ENCODE measurements around the gene STARD4. TPM values are rescaled to one million over a fixed set of nuclear protein-coding genes. Genes with fewer than 3 reads are reported as not detected.

STARD4 gene
- total RNA-seq, 2 experiments from 2014 or later: 58.3 to 77.7 TPM

DNA sequence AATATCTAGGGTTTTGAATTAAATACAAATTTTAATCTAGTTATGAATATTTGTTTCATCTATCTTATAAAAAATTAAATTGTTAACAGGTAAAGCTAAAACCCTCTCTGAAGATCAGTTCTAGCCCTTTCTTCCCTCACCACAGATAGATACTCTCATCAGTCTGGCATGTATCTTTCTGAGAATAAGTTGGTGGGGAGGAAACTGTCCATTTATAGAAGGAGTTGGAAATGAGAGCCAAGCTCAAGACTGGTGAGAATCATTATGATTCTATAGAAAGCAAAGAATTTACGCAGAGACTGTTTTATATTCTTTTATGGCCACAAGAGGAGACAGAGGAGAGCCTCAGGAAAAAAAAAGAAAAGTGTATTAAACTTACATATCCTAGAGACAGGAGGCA, 59.0 kb downstream of the STARD4 start:
- H3K4me1 Mint-ChIP-seq: no peaks in the 10 kb centered on the region
- ATAC-seq: no peak
- H3K4me3 Mint-ChIP-seq: no peak overlapping the region
- no peaks in the 10 kb centered on the region for H3K9me3 Mint-ChIP-seq (ENCODE audit: low read depth)
- H3K36me3 Mint-ChIP-seq: peaks cover 36% of the 10 kb centered on the region
- DNase-seq: no peak
- H3K27me3 Mint-ChIP-seq: no peaks in the 10 kb centered on the region
- CTCF ChIA-PET: interaction anchor here (0.7 to 1.6 kb wide), 2 partner anchors 14 to 15 kb away, joined by 3 read pairs; no protein-coding TSS in a partner anchor
- no peak overlapping the region for H3K27ac Mint-ChIP-seq

DNA sequence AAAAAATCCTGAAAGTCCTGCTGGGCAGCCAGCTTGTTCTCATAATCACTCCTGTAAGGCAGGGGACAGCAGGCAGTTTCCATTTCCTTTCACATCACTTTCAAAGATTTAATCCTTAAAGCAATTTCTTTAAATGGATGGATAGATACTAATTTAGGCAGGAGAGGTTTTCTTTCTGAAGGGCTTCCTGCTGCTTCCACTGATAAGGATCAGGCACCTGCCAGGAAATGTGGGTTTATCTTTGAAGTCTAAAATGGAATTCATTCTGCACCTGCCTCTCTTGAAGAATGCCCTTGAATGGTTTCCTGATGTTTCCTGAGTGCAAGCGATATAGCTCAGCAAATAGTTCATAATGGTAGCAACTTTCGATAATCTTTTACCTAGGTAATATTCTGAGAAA, 64.5 kb downstream of the STARD4 start:
- Mint-ChIP-seq H3K4me1 (peaks cover 2% of the 10 kb centered on the region), H3K36me3 (peaks cover 37% of the 10 kb centered on the region)
- CTCF ChIA-PET: no interaction called here

DNA sequence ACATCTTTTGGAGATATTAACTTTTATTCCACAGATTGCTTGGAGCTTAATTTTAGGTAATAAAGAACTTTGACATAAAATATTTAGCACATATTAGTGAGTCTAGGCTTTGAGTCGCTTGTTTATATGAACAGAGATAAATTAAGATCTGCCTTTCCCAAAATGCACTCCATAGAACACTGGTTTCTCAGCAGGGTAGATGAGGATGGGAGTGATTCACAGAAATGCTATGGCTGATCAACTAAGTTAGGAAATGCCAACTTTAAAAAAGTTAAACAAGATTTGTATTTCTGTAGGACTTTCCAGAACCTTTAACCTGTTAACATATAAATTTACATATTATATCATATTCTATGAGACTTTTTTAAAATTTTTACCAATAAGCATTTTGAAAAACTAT, 65.2 kb downstream of the STARD4 start:
- Mint-ChIP-seq H3K9me3 (ENCODE audit: low read depth) (no peaks in the 10 kb centered on the region), H3K27me3 (no peaks in the 10 kb centered on the region), H3K27ac (no peak overlapping the region), H3K4me3 (no peak overlapping the region), H3K4me1 (peaks cover 2% of the 10 kb centered on the region), H3K36me3 (peaks cover 35% of the 10 kb centered on the region)
- ATAC-seq (no peak), DNase-seq (no peak)
- CTCF ChIA-PET: no interaction called here

More for the DNA sequence above, 64.5 kb downstream of the STARD4 start:
- ATAC-seq (no peak), DNase-seq (no peak)
- Mint-ChIP-seq H3K27ac (no peak overlapping the region), H3K9me3 (ENCODE audit: low read depth) (no peaks in the 10 kb centered on the region), H3K4me3 (no peak overlapping the region), H3K27me3 (no peaks in the 10 kb centered on the region)

Other genes starting within 250 kb of the STARD4 start
- gene NREP, start 244.7 kb upstream of the STARD4 start, total RNA-seq: 1 to 10 TPM; 5.4 to 7.0 TPM

Measured in activated CD8-positive, alpha-beta memory T cell treated with anti-CD3 and anti-CD28 coated beads, Interleukin-2, amount 10 ng/mL, durations not matched to agents 7 days and 5 days (primary cell).